ENCODE measurements around the gene SUSD5.

The SUSD5 gene

DNA sequence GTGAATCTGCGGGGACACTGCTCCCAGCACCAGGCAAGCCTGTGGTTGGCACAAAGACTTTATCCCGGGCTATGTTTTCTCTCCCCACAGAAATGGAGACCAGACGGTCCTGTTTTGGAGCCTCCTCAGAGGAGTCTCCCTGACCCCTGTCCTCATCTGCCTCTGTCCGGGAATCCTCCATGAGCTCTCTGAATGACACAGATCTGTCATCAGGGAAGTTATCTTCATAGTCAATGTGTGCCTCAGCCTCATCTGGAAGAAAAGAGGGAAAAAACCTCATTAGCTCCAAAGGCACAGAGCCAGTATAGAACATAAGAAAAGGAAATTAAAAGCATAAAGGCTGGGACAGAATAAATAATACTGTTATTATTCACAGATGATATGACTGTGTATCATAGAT is 64.8 kb downstream of the SUSD5 start:
- H2BK15ac ChIP-seq (ENCODE audit: low read length) = no peak overlapping the region
- no CpG with 5 or more reads among the region's 4 CpGs for WGBS, 2 donors (ENCODE audit: extremely low coverage in 2 of 2, insufficient read length in 2 of 2, insufficient replicate concordance in 1 of 2)
- H3K4me1 ChIP-seq (ENCODE audit: control insufficient read depth in 2 of 2, insufficient read depth in 1 of 2, low read depth in 1 of 2, low read length in 2 of 2) = no peaks in the 10 kb centered on the region
- no peak overlapping the region for H4K91ac ChIP-seq (ENCODE audit: low read depth, low read length, poor library complexity)
- no peak overlapping the region for H4K8ac ChIP-seq (ENCODE audit: low read depth, low read length)
- no peak overlapping the region for H3K4me2 ChIP-seq (ENCODE audit: insufficient read depth, low read length, poor library complexity, severe bottlenecking)
- no peak overlapping the region for H2AK5ac ChIP-seq (ENCODE audit: low read depth, low read length)
- DNase-seq (ENCODE audit: low spot score) = no peak
- H2BK12ac ChIP-seq (ENCODE audit: low read length) = no peak overlapping the region
- H2AFZ ChIP-seq (ENCODE audit: low read length) = no peak overlapping the region
- no peak overlapping the region for H3K18ac ChIP-seq (ENCODE audit: low read length)
- H3K27me3 ChIP-seq (ENCODE audit: control insufficient read depth in 3 of 3, insufficient read depth in 3 of 3, low read depth in 1 of 3, low read length in 3 of 3) = no peaks in the 10 kb centered on the region
- no peak overlapping the region for H3K27ac ChIP-seq (replicated peaks; ENCODE audit: low read length)
- H3K23ac ChIP-seq (ENCODE audit: low read depth, low read length, poor library complexity) = no peak overlapping the region
- H3K14ac ChIP-seq (ENCODE audit: low read length) = no peak overlapping the region
- H3K4me3 ChIP-seq (ENCODE audit: low read length in 2 of 2) = no peak overlapping the region
- no peak overlapping the region for H2BK5ac ChIP-seq (ENCODE audit: low read length)
- peaks cover 0 to 3% of the 10 kb centered on the region in 2 donors for H3K9me3 ChIP-seq (replicated peaks in 1 of 2; ENCODE audit: control insufficient read depth in 2 of 2, insufficient read depth in 1 of 2, low read depth in 1 of 2, low read length in 2 of 2)
- no peak overlapping the region for H3K4ac ChIP-seq (ENCODE audit: low read length)
- no peaks in the 10 kb centered on the region for H3K79me1 ChIP-seq (ENCODE audit: low read depth, low read length)
- H3K36me3 ChIP-seq (replicated peaks in 1 of 2; ENCODE audit: control insufficient read depth in 2 of 2, insufficient read depth in 2 of 2, low read length in 2 of 2) = peaks cover 0 to 4% of the 10 kb centered on the region in 2 donors
- no peak overlapping the region for H3K9ac ChIP-seq (ENCODE audit: low read depth, low read length, poor library complexity)
- no peak overlapping the region for H2BK120ac ChIP-seq (ENCODE audit: low read depth, low read length)

GRCh38 chr3:33152363-33153360 is 65.9 kb downstream of the SUSD5 start:
- Histone ChIP-seq H2BK12ac (ENCODE audit: low read length) (no peak overlapping the region), H3K4me3 (ENCODE audit: low read length in 2 of 2) (no peak overlapping the region), H4K8ac (ENCODE audit: low read depth, low read length) (no peak overlapping the region), H3K79me1 (ENCODE audit: low read depth, low read length) (no peaks in the 10 kb centered on the region), H3K4me2 (ENCODE audit: insufficient read depth, low read length, poor library complexity, severe bottlenecking) (no peak overlapping the region), H3K27me3 (ENCODE audit: control insufficient read depth in 3 of 3, insufficient read depth in 3 of 3, low read depth in 1 of 3, low read length in 3 of 3) (no peaks in the 10 kb centered on the region), H3K4ac (ENCODE audit: low read length) (no peak overlapping the region), H2BK120ac (ENCODE audit: low read depth, low read length) (no peak overlapping the region), H2BK5ac (ENCODE audit: low read length) (no peak overlapping the region), H3K18ac (ENCODE audit: low read length) (peak overlapping the region; percentile 35), H4K91ac (ENCODE audit: low read depth, low read length, poor library complexity) (no peak overlapping the region), H2AK5ac (ENCODE audit: low read depth, low read length) (no peak overlapping the region), H2AFZ (ENCODE audit: low read length) (no peak overlapping the region), H3K14ac (ENCODE audit: low read length) (no peak overlapping the region), H2BK15ac (ENCODE audit: low read length) (no peak overlapping the region), H3K27ac (replicated peaks; ENCODE audit: low read length) (no peak overlapping the region), H3K23ac (ENCODE audit: low read depth, low read length, poor library complexity) (no peak overlapping the region), H3K36me3 (replicated peaks in 1 of 2; ENCODE audit: control insufficient read depth in 2 of 2, insufficient read depth in 2 of 2, low read length in 2 of 2) (peaks cover 0 to 4% of the 10 kb centered on the region in 2 donors), H3K4me1 (ENCODE audit: control insufficient read depth in 2 of 2, insufficient read depth in 1 of 2, low read depth in 1 of 2, low read length in 2 of 2) (no peaks in the 10 kb centered on the region), H3K9me3 (replicated peaks in 1 of 2; ENCODE audit: control insufficient read depth in 2 of 2, insufficient read depth in 1 of 2, low read depth in 1 of 2, low read length in 2 of 2) (peaks cover 0 to 3% of the 10 kb centered on the region in 2 donors), H3K9ac (ENCODE audit: low read depth, low read length, poor library complexity) (no peak overlapping the region)
- DNase-seq (ENCODE audit: low spot score) = no peak
- no CpG with 5 or more reads among the region's 19 CpGs for WGBS, 2 donors (ENCODE audit: extremely low coverage in 2 of 2, insufficient read length in 2 of 2, insufficient replicate concordance in 1 of 2)

DNA sequence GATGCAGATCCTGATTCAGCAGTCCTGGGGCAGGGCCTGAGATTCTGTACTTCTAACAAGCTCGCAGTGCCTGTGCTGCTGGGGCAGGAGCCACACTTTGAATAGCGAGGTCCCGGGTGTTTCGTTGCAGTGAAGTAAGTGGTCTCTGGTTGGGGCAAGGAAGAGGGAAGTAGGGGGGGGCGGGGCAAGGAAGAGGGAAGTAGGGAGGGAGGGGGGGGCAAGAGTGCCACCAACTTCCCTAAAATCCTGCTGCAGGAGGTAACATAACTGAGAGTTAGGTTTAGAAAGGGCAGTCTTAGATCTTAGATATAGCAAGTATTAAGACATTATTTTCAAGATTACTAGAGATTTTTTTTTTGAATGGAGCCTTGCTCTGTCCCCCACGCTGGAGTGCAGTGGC is 69.3 kb downstream of the SUSD5 start:
- Histone ChIP-seq H3K4me1 (ENCODE audit: control insufficient read depth in 2 of 2, insufficient read depth in 1 of 2, low read depth in 1 of 2, low read length in 2 of 2) (no peaks in the 10 kb centered on the region), H4K91ac (ENCODE audit: low read depth, low read length, poor library complexity) (no peak overlapping the region), H2AFZ (ENCODE audit: low read length) (no peak overlapping the region), H3K4me3 (ENCODE audit: low read length in 2 of 2) (no peak overlapping the region), H3K9me3 (replicated peaks in 1 of 2; ENCODE audit: control insufficient read depth in 2 of 2, insufficient read depth in 1 of 2, low read depth in 1 of 2, low read length in 2 of 2) (peaks cover 0 to 3% of the 10 kb centered on the region in 2 donors), H3K79me1 (ENCODE audit: low read depth, low read length) (no peaks in the 10 kb centered on the region), H3K23ac (ENCODE audit: low read depth, low read length, poor library complexity) (no peak overlapping the region), H3K27ac (replicated peaks; ENCODE audit: low read length) (no peak overlapping the region), H2BK12ac (ENCODE audit: low read length) (no peak overlapping the region), H3K9ac (ENCODE audit: low read depth, low read length, poor library complexity) (no peak overlapping the region), H3K4me2 (ENCODE audit: insufficient read depth, low read length, poor library complexity, severe bottlenecking) (no peak overlapping the region), H2AK5ac (ENCODE audit: low read depth, low read length) (no peak overlapping the region), H2BK5ac (ENCODE audit: low read length) (no peak overlapping the region), H3K27me3 (ENCODE audit: control insufficient read depth in 3 of 3, insufficient read depth in 3 of 3, low read depth in 1 of 3, low read length in 3 of 3) (no peaks in the 10 kb centered on the region), H3K18ac (ENCODE audit: low read length) (no peak overlapping the region), H2BK15ac (ENCODE audit: low read length) (no peak overlapping the region), H2BK120ac (ENCODE audit: low read depth, low read length) (no peak overlapping the region), H4K8ac (ENCODE audit: low read depth, low read length) (no peak overlapping the region), H3K36me3 (replicated peaks in 1 of 2; ENCODE audit: control insufficient read depth in 2 of 2, insufficient read depth in 2 of 2, low read length in 2 of 2) (peaks cover 0 to 4% of the 10 kb centered on the region in 2 donors), H3K14ac (ENCODE audit: low read length) (no peak overlapping the region), H3K4ac (ENCODE audit: low read length) (no peak overlapping the region)
- DNase-seq (ENCODE audit: low spot score) = no peak
- WGBS, 2 donors (ENCODE audit: extremely low coverage in 2 of 2, insufficient read length in 2 of 2, insufficient replicate concordance in 1 of 2) = no CpG with 5 or more reads among the region's 6 CpGs

- no peak overlapping the region for H3K4me3 ChIP-seq (ENCODE audit: low read length in 2 of 2)
- H3K23ac ChIP-seq (ENCODE audit: low read depth, low read length, poor library complexity) = no peak overlapping the region
- peaks cover 2 to 12% of the 10 kb centered on the region in 2 donors for H3K36me3 ChIP-seq (replicated peaks in 1 of 2; ENCODE audit: control insufficient read depth in 2 of 2, insufficient read depth in 2 of 2, low read length in 2 of 2)
- H4K8ac ChIP-seq (ENCODE audit: low read depth, low read length) = no peak overlapping the region
- no peaks in the 10 kb centered on the region for H3K27me3 ChIP-seq (ENCODE audit: control insufficient read depth in 3 of 3, insufficient read depth in 3 of 3, low read depth in 1 of 3, low read length in 3 of 3)
- no peak overlapping the region for H2BK15ac ChIP-seq (ENCODE audit: low read length)
- H3K4me1 ChIP-seq (ENCODE audit: control insufficient read depth in 2 of 2, insufficient read depth in 1 of 2, low read depth in 1 of 2, low read length in 2 of 2) = no peaks in the 10 kb centered on the region
- H2BK5ac ChIP-seq (ENCODE audit: low read length) = no peak overlapping the region
- no peak overlapping the region for H4K91ac ChIP-seq (ENCODE audit: low read depth, low read length, poor library complexity)
- no peak overlapping the region for H2BK120ac ChIP-seq (ENCODE audit: low read depth, low read length)
- H3K79me1 ChIP-seq (ENCODE audit: low read depth, low read length) = no peaks in the 10 kb centered on the region
- no CpG with 5 or more reads among the region's 8 CpGs for whole genome bisulfite sequencing, 2 donors (ENCODE audit: extremely low coverage in 2 of 2, insufficient read length in 2 of 2, insufficient replicate concordance in 1 of 2)
- H2AFZ ChIP-seq (ENCODE audit: low read length) = no peak overlapping the region
- no peak overlapping the region for H2BK12ac ChIP-seq (ENCODE audit: low read length)
- no peak for DNase-seq (ENCODE audit: low spot score)
- H3K4me2 ChIP-seq (ENCODE audit: insufficient read depth, low read length, poor library complexity, severe bottlenecking) = no peak overlapping the region
- no peak overlapping the region for H3K9ac ChIP-seq (ENCODE audit: low read depth, low read length, poor library complexity)
- H3K14ac ChIP-seq (ENCODE audit: low read length) = no peak overlapping the region
- no peaks in the 10 kb centered on the region for H3K9me3 ChIP-seq (replicated peaks in 1 of 2; ENCODE audit: control insufficient read depth in 2 of 2, insufficient read depth in 1 of 2, low read depth in 1 of 2, low read length in 2 of 2)
- no peak overlapping the region for H3K18ac ChIP-seq (ENCODE audit: low read length)
- H3K27ac ChIP-seq (replicated peaks; ENCODE audit: low read length) = no peak overlapping the region
- no peak overlapping the region for H2AK5ac ChIP-seq (ENCODE audit: low read depth, low read length)
- no peak overlapping the region for H3K4ac ChIP-seq (ENCODE audit: low read length)
Measured at GRCh38 chr3:33146791-33147445, 71.7 kb downstream of the SUSD5 start.
